IPS-20b (cell line): Measurements from ENCODE around the gene PAGR1.

ENCODE experiments used
- H3K27ac ChIP-seq: one replicate; pipeline ENCODE4 v1.5.1; 2013; ENCODE audit warnings: low read length
- H3K27me3 ChIP-seq: 2 replicates; pipeline ENCODE4 v1.6.1; 2013; ENCODE audit warnings: mild to moderate bottlenecking, low read length, inconsistent platforms; ENCODE audit not compliant: insufficient read depth
- H3K36me3 ChIP-seq: 2 replicates; pipeline ENCODE4 v1.6.1; 2013; ENCODE audit warnings: low read depth, mild to moderate bottlenecking, inconsistent platforms, low read length, moderate library complexity; ENCODE audit not compliant: insufficient read depth
- H3K4me1 ChIP-seq: 2 replicates; pipeline ENCODE4 v1.6.1; 2013; ENCODE audit warnings: mild to moderate bottlenecking, control low read depth, inconsistent platforms, low read length, moderate library complexity; ENCODE audit not compliant: insufficient read depth
- H3K4me3 ChIP-seq: 2 replicates; pipeline ENCODE4 v1.5.1; 2013; ENCODE audit warnings: mild to moderate bottlenecking, low read length, inconsistent platforms
- H3K9ac ChIP-seq: 2 replicates; pipeline ENCODE4 v1.6.1; 2013; ENCODE audit warnings: low read depth, mild to moderate bottlenecking, inconsistent platforms, low read length, moderate library complexity
- H3K9me3 ChIP-seq: 2 replicates; pipeline ENCODE4 v1.6.1; 2013; ENCODE audit warnings: mild to moderate bottlenecking, low read depth, low read length, inconsistent platforms; ENCODE audit not compliant: insufficient read depth

Gene PAGR1

DNA sequence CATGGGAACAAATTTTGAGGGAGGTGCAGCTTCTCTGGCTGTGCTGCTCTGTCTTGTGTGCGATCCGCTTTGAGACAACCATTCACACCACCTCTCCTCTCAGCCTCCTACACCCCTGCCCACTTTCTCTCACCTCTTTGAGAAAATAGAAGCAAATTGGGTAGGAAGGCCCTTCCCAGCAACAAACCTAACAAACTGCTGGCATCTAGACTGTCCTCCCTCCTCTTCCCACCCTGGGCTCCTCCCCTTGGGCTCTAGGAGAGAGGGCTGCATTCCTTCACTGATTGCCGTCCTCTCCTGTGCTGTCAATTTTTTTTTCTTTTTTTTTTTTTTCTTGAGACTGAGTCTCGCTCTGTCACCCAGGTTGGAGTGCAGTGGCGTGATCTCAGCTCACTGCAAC, 33.6 kb downstream of the PAGR1 start:
- no peaks in the 10 kb centered on the region for H3K27me3 ChIP-seq
- no peaks in the 10 kb centered on the region for H3K4me1 ChIP-seq
- H3K9ac ChIP-seq: no peak overlapping the region
- H3K4me3 ChIP-seq: no peak overlapping the region
- H3K27ac ChIP-seq: no peak overlapping the region
- no peaks in the 10 kb centered on the region for H3K9me3 ChIP-seq
- no peaks in the 10 kb centered on the region for H3K36me3 ChIP-seq

DNA sequence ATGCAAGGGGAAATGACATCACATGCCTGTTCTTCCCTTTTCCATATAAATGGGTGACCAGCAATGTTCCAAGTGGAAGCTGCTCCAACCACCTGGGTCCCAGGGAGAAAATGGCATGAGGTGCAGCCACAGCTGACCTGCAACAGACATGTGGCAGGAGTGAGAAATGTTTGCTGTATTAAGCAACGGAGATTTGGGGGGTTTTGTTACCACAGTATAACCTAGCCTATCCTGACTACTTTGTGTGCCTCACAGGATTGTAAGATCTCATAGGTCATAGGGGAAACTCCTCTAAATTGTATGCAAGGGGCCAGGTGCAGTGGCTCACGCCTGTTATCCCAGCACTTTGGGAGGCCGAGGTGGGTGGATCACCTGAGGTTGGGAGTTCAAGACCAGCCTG, 35.0 kb downstream of the PAGR1 start:
- no peak overlapping the region for H3K9ac ChIP-seq
- no peaks in the 10 kb centered on the region for H3K4me1 ChIP-seq
- H3K27me3 ChIP-seq: no peaks in the 10 kb centered on the region
- H3K4me3 ChIP-seq: no peak overlapping the region
- H3K27ac ChIP-seq: no peak overlapping the region
- H3K9me3 ChIP-seq: no peaks in the 10 kb centered on the region
- H3K36me3 ChIP-seq: no peaks in the 10 kb centered on the region

DNA sequence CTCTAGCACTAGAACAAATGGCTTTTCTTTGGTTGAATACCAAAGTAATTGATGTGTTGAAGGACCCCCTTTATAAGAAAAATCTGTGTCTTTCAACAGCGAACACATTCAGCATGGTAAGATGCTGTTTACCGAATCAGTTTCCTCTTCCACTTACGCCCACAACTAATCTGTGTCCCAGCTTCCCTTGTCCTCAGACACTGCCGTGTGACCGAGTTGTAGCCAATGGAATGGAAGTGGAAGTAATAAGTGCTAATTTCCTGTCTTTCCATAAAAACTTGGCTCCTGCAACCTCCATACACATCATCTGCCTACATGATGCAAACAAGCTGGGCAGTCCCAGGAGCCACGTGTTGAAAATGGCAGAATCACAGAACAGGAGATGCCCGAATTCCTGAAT, 36.7 kb downstream of the PAGR1 start:
- Histone ChIP-seq H3K36me3 (no peaks in the 10 kb centered on the region), H3K27me3 (no peaks in the 10 kb centered on the region), H3K9me3 (no peaks in the 10 kb centered on the region), H3K9ac (no peak overlapping the region), H3K27ac (no peak overlapping the region), H3K4me3 (no peak overlapping the region), H3K4me1 (no peaks in the 10 kb centered on the region)

DNA sequence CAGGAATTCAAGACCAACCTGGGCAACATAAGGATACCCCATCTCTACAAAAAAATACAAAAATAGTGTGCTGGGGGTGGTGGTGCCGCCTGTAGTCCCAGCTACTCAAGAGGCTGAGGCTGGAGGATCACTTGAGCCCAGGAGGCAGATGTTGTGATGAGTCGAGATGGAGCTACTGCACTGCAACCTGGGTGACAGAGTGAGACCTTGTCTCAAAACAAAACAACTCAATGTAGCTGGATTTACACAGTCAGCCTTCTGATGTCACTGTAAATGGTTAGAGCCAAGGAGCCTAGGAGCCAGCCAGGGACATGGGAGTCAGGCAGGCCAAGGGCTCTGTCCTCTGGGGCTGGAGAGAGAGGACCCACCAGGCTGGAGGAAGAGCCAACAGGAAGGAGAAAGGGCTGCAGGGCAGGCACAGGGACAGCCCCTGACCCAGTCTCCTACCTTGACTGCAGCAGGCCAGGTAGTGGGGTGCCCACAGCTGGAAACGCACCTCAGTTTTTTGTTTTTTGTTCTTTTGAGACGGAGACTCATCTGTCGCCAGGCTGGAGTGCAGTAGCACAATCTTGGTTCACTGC, 38.7 kb downstream of the PAGR1 start:
- no peak overlapping the region for H3K27ac ChIP-seq
- H3K36me3 ChIP-seq: peaks cover 14% of the 10 kb centered on the region
- H3K27me3 ChIP-seq: no peaks in the 10 kb centered on the region
- no peak overlapping the region for H3K4me3 ChIP-seq
- H3K9me3 ChIP-seq: no peaks in the 10 kb centered on the region
- no peak overlapping the region for H3K9ac ChIP-seq
- no peaks in the 10 kb centered on the region for H3K4me1 ChIP-seq

DNA sequence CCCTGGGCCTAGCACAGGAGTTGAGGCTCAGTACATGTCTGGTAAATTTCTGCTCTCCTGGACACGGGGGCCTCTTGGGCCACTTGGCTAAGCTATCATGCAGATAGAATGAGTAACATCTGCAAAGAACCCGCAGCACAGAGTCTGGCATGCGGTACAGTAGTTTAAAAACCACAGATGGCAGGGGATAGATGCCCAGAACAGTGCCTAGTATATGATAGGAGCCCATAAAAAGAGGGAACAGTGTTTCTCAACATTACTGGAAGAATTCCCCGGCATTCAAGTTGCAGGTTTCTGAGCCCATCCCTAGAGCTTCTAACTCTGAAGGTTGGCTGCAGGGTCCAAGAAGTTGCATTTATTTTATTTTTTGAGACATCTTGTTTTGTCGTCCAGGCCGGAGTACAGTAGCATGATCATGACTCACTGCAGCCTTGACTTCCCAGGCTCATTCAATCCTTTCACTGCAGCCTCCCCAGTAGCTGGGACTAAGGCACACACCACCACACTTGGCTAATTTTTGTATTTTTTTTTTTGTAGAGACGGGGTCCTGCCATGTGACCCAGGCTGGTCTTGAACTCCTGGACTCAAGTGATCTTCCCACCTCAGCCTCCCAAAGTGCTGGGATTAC, 41.3 kb downstream of the PAGR1 start:
- no peak overlapping the region for H3K4me3 ChIP-seq
- no peak overlapping the region for H3K9ac ChIP-seq
- no peak overlapping the region for H3K27ac ChIP-seq
- H3K9me3 ChIP-seq: no peaks in the 10 kb centered on the region
- H3K4me1 ChIP-seq: no peaks in the 10 kb centered on the region
- peaks cover 27% of the 10 kb centered on the region for H3K36me3 ChIP-seq
- H3K27me3 ChIP-seq: no peaks in the 10 kb centered on the region

DNA sequence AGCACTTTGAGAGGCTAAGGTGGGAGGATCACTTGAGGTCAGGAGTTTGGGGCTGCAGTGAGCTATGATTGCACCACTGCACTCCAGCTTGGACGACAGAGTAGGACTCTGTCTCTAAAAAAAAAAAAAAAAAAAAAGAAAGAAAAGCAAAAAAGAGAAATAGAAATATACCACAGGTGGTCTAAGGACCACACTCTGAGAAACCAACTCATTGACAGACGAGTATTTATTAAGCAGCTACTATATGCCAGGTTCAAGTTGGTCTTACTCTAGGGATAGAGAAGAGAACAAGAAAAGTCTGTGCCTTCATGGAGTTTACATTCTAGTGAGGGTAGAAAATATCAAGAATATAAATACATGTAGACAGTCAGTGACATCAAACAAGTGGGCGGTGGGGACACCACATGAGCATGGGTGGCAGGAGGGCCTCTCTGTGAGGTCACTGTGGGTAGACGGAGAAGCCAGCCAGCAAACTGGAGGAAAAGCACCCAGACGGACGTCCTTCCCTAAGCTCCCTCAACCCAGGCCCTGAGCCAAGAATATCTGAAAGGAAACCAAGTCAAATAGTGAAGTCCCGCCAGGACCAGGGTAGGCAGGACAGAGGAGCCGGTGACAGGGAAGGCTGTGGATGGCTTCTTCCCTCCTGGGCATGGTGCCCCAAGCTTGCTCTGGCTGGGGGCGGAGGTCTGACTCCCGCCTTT, 42.3 kb downstream of the PAGR1 start:
- H3K9ac ChIP-seq: no peak overlapping the region
- H3K9me3 ChIP-seq: no peaks in the 10 kb centered on the region
- no peaks in the 10 kb centered on the region for H3K27me3 ChIP-seq
- H3K36me3 ChIP-seq: peaks cover 27% of the 10 kb centered on the region
- H3K27ac ChIP-seq: no peak overlapping the region
- H3K4me1 ChIP-seq: no peaks in the 10 kb centered on the region
- H3K4me3 ChIP-seq: no peak overlapping the region

DNA sequence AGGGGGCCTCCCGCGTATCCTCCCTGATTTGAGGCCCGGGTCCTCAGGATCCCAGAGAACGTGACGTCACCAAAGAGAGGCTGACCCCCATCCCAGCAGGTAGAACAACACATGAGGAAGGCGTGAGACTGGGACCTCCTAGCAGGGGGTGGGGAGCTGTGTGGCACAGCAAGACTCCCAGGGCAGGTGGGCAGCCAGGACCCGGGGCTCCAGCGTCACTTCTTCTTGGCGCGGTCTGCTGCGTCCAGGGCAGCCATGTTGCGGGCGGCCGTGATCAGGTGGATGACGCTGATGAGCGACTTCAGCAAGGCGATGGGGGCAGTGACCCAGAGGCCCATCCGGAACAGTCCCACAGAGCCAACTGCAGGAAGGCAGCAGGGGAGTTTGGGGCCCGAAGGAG, 43.0 kb downstream of the PAGR1 start:
- Histone ChIP-seq H3K27ac (no peak overlapping the region), H3K9me3 (no peaks in the 10 kb centered on the region), H3K9ac (no peak overlapping the region), H3K27me3 (no peaks in the 10 kb centered on the region), H3K4me3 (no peak overlapping the region), H3K36me3 (peaks cover 27% of the 10 kb centered on the region), H3K4me1 (no peaks in the 10 kb centered on the region)

DNA sequence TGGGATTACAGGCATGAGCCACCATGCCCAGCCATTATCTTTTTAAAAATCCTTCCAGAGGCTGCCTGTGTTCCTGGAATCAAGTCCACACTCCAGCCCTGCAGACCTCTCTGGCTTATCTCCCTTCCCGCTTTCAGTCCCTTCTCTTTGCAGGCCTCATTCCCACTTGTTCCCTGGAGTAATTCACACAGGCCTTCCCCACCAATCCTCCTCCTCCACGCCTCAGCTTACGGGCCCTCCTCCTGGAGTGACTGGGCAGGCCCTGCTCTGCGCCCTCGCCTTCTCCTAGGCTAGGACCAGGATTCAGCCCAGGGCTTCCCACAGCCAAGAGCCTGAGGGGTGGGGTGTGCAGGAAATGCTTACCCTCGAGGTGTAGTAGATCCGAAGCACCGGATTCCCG, 44.3 kb downstream of the PAGR1 start:
- Histone ChIP-seq H3K36me3 (peaks cover 27% of the 10 kb centered on the region), H3K9me3 (no peaks in the 10 kb centered on the region), H3K9ac (no peak overlapping the region), H3K4me3 (no peak overlapping the region), H3K27ac (no peak overlapping the region), H3K27me3 (no peaks in the 10 kb centered on the region), H3K4me1 (no peaks in the 10 kb centered on the region)

DNA sequence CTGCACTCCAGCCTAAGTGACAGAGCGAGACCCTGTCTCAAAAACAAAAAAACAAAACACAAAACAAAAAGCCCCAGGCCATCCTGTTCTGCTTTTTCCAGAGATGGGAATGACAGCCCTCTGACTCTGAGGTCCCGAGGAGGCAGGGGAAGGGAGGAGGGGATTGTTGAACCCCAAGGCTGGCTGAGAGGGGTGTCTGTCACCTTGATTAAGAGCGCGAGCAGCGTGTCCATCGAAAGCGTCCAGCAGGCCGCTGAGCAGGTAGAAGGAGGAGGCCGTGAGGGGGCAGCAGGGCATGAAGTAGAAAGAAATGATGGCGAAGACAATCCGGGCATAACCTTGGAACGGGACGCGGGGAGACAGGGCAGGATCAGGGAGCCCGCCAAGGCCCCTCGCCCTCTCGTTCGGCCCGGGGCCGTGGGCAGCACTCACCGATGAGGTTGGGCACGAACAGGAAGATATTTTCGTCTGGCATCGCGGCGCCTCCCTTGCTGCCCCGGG, 46.5 kb downstream of the PAGR1 start:
- peak overlapping the region; percentile 89 for H3K4me3 ChIP-seq
- H3K4me1 ChIP-seq: no peaks in the 10 kb centered on the region
- H3K27ac ChIP-seq: no peak overlapping the region
- peaks cover 27% of the 10 kb centered on the region for H3K36me3 ChIP-seq
- peak overlapping the region; percentile 93; the same call in 1 of the 2 replicates for H3K9ac ChIP-seq
- no peaks in the 10 kb centered on the region for H3K27me3 ChIP-seq
- H3K9me3 ChIP-seq: no peaks in the 10 kb centered on the region

DNA sequence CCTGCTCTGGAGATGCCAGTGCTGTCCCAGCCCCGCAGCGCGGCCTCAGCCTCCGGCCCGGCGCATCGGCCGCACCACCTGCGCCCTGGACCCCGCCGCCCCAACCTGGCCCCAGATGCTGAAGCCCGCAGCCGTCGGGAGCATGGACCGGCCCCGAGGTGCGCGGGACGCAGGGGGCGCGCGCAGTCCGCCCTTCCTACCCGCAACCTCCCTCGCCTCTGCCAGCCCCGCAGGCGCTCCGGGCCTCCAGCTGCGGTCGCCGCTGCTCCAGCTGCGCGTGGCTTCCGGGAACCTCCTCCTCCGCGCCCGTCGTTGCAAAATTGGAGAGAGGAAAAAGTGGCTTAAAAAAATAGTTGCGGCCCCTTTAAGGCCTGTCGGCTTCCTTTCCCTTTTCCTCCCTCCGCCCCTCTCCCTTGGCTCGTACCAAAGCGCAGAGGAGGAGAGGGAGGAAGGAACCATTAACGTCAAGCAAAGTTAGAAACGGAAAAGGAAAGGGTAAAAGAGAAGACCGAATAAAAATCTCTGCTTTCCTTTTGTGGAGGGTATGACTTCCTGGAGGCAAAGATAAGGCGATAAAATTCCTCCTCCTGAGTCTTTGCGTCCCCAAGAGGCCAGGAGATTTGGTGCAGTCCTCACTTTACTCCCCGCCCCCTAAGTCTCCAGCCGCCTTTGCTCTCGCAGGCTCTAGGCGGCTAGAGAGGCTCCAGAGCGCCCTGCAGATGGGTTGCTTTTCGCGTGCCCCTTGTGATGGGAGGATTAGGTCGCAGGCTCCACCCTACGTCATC, 47.1 kb downstream of the PAGR1 start, which contains the start of gene CDIPT:
Gene CDIPT, minus strand, starts transcription at position 343 of the 785 bp plus-strand sequence. CDS start 369 bp downstream, outside the sequence.
- Histone ChIP-seq H3K9ac (peak within 1 kb of the TSS; percentile 93), H3K4me3 (peak within 1 kb of the TSS; percentile 89), H3K27ac (peak within 1 kb of the TSS; percentile 99), H3K36me3 (peaks cover 26% of the 10 kb centered on the region), H3K4me1 (no peaks in the 10 kb centered on the region), H3K9me3 (no peaks in the 10 kb centered on the region), H3K27me3 (no peaks in the 10 kb centered on the region)

DNA sequence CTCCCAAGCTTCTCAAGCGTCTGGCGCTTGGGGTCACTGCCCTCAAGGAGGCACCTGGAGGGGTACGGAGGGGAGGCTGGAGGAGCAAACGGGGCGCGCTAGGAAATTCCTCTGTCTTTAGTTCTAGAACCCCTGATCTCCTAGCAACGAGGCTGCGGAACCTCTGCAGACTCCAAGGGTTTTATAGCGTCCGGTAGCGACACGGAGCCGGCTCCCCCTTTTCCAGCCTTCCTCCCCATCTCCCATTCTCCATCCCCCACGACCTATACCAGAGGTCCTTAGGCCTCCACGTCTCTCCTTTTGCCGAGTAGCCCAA, 47.7 kb downstream of the PAGR1 start:
- H3K9ac ChIP-seq: peak overlapping the region; percentile 93; the same call in 1 of the 2 replicates

More for the DNA sequence above, 47.7 kb downstream of the PAGR1 start:
- Histone ChIP-seq H3K9me3 (no peaks in the 10 kb centered on the region), H3K27me3 (no peaks in the 10 kb centered on the region), H3K36me3 (peaks cover 22% of the 10 kb centered on the region), H3K4me1 (no peaks in the 10 kb centered on the region), H3K27ac (no peak overlapping the region), H3K4me3 (peak overlapping the region; percentile 54; the same call in 1 of the 2 replicates)
